Activated CD4-positive, alpha-beta T cell treated with anti-CD3 and anti-CD28 coated beads, Interleukin-10, Interleukin-2, amounts not matched to agents 100 ng/mL and 50 ng/mL, durations not matched to agents 16 hours and 8 hours (primary cell): ENCODE measurements around the gene PPP5C.
"Not testable (repeated sequence)": the region's sequence is repeated elsewhere in the genome, so short reads cannot be mapped to it uniquely, and the experiment has no call there.

ENCODE experiments used
- DNase-seq: peaks from one replicate; pipeline ENCODE4 v3.0.0-alpha.2; 2020

The PPP5C gene

DNA sequence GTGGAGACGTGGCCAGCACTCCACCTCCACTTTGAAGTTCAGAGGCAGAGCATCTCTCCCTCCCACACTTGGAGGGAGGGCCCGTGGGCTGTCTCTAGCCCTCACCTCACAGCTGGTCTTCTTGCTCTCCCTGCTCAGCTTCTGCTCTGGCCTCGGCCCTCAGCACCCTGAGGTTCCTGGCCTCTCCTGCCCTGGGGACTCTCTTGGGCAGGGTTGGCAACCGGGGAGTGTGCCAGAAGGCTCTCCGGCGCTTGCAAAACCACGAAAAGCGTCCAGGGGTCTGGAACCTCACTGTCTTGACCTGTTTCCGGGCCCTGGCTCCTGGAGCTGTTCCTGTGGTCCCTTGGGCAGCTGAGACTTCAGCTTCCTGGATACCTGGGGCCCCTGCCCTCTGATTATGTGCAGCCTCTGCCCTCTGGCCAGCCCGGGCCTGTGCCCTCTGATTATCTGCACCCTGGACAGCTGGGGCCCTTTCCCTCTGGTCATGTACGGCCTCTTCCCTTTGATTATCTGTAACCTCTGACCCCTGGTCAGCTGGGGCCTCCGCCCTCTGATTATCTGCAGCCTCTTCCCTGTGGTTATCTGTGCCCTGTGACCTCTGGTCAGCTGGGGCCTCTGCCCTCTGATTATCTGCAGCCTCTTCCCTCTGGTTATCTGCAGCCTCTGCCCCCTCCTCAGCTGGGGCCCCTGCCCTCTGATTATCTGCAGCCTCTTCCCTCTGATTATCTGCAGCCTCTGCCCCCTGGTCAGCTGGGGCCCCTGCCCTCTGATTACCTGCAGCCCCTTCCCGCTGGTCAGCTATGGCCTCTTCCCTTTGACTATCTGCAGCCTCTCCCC is 64.4 kb downstream of the PPP5C start:
- no peak for DNase-seq

DNA sequence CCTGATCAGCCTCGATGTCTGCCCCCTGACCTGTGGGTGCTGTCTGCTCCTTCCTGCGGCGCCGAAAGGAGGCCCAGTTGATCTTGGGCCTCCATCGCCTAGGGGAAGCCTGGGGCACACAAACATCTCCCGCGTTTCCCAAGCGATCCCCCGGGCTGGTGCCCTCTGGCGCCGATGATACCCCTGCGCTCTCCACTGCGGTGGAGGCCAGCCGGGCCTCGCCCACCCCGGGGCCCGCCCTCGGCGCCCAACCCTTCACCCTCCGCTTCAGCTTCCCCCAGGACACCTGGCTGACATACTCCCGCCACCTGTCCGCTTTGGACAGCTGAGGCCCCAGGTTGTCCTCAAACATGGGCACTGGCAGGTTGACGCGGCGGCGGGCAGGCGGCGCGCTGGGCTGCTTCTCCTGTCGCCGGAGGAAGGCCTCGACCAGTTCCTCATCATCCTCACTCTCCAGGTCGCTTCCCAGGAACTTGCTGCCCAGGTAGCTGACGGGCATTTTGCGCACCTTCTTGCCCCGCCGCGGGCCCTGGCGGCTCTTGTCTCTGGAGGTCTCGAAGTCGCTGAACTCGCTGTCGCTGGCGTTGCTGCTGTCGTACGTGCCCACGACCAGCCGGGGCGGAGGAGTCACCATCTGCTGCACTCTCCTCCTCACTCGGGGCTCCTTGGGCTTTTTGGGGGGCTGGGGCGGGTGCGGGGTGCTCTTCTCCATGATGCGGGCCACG is 65.2 kb downstream of the PPP5C start:
- no peak for DNase-seq

DNA sequence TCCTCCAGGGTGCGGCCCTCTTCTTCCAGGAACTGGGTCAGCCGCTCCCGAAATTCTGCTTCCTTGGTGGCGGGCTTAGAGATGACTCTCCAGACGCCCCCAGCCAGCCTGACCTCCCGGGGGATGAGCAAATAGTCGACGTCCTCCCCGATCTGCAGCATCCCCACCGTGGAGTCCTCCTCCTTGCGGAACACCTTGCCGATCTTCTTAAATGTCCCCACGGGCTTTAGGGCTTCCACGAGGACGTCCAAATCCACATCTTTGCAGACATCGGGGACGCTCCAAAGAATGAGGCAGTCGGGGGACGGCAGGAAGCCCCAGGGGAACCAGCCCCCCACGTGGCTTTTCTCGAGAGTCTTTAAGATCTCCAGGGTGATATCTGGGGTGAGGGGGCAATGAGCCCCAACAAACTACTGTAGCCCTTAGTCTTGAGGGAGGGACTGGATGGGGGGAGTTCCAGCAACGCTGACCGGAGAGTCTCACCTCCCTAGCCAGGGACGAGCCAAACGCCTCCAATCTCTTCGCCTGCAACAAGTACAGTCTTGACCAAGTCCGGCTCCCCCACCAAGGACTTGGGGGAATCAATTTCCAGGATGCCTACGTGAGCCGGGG is 65.9 kb downstream of the PPP5C start:
- DNase-seq: no peak

DNA sequence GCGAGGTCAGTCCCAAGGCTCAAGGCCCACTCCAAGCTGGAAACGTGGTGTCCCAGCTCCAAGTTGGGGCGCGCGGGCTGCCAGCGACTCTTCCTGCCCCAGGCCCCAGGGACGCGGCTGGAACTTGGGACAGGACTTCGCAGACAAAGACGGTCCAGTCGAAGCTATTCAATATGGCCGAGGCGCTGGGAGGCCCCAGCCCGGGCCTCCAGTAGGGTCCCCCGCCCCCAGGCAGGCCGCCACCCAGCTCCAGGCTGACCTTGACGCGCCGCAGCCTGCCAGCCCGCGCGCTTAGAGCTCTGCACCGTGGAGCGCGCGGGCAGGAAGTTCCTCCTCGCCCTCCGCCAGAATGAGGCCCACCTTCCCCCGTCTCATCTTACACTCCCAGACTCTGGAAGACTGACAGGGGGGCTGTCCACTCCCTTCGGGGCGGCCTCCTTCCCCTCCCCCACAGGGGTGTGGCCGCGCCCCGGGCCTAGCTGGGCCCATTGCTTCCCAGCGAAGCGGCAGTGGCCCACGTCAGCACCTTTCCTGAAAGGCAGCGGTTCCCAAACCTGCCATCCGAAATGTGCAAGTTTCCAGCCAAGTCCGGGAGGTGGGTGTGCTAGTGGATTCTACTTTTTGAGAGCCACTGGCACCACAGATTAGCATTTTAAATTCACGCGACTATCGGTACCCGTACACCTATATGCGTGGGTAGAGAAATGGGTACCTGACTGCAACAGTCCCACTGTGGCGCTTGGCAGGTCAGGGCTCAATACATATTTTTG is 66.6 kb downstream of the PPP5C start, which contains the start of gene CCDC8:
Gene CCDC8 (minus strand): TSS at position 303 of the 770 bp plus-strand sequence. CDS start 754 bp downstream, outside the sequence.
- no peak for DNase-seq

DNA sequence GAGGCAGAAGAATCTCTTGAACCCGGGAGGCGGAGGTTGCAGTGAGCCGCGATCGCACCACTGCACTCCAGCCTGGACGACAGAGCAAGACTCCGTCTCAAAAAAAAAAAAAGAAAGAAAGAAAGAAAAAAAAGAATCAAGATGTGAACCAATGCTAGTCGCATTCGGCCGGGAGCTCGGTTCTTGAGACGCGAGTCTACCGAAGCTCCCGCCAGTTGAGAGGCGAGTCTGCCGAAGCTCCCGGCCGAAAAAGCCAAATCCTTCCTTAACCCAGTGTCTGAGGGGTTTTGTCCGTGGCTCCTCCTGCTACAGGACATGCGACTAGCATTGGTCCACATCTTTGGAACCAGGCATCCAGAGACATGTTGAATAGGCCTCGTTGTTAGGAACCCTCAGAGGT is 68.0 kb downstream of the PPP5C start:
- not testable (repeated sequence) for DNase-seq

DNA sequence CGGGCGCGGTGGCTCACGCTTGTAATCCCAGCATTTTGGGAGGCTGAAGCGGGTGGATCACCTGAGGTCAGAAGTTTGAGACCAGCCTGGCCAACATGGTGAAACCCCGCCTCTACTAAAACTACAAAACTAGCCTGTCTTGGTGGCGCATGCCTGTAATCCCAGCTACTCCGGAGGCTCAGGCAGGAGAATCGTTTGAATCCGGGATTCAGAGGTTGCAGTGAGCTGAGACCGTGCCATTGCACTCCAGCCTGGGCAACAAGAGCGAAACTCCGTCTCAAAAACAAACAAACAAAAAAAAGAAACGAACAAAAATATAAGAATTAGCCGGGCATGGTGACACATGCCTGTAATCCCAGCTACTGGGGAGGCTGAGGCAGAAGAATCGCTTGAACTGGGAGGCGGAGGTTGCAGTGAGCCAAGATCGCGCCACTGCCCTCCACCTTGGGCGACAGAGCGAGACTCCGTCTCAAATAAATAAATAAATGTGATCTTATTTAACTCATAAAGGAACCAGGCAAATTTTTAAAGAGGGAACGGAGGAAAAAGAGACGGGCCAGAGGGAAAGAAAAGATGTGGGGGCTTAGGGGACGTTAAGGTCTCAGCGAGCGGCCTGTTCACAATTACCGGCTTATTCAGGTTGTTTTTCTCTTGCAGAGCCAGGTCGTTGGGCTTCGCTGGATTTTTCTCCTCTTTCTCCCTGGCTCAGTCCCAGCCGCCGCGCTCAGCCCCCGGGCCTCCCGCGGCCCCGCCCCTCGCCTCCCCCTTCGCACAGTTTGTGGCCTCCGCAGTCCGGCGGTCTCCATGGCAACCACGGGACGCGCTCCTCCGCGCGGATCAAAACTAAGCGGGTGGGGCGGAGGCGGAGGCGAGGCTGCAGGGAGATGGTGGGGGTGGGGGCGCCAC is 69.2 kb downstream of the PPP5C start:
- DNase-seq: peak; percentile 20

DNA sequence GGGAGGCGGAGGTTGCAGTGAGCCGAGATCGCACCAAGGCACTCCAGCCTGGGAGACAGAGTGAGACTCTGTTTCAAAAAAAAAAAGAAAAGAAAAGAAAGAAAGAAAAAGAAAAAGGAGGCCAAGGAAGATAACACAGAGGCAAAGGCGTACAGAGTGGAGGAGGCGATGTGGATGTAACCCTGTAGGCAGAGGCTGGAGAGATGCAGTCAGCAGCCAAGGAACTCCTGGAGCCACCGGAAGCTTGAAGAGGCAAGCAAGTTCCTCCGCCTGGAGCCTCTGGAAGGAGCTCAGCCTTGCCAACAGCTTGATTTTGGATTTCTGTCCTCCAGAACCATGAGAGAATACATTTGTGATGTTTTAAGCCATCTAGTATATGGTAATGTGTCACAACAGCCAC is 73.2 kb downstream of the PPP5C start:
- DNase-seq: no peak

DNA sequence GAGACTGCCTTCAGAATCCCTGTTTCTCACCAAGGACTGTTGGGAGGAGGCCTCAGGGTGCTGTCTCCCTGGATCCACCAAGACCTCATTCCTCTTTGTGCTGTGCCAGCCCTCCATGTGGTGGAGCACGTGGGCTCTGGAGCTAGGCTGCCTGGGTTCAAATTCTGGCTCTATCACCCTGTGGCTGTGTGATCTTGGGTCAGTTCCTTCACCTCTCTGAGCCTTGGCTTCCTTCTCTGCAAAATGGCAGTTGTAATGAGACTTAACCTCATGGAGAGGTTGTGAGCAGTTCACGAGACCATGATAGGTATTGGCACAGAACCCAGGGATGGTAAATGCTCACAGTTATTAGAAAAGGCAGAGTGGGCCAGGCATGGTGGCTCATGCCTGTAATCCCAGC is 75.5 kb downstream of the PPP5C start:
- no peak for DNase-seq

DNA sequence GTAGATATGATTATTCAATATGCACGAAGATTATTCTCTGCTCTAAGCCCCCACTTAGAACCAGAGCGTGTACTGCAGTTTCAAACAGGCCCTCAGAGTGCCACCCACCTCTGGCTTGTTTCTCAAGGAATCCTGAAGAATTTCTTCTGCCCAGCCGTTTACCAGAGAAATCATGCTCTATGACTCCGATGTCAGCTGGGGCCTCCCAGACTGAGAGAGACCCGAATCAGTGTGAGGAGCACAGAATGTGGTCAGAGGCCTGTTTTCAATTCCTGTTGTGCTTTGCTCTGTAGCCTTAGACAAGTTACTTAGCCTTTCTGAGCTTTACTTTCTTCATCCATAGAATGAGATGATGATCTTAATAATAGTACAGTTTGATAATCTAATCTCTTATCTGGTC is 76.3 kb downstream of the PPP5C start:
- DNase-seq: no peak

DNA sequence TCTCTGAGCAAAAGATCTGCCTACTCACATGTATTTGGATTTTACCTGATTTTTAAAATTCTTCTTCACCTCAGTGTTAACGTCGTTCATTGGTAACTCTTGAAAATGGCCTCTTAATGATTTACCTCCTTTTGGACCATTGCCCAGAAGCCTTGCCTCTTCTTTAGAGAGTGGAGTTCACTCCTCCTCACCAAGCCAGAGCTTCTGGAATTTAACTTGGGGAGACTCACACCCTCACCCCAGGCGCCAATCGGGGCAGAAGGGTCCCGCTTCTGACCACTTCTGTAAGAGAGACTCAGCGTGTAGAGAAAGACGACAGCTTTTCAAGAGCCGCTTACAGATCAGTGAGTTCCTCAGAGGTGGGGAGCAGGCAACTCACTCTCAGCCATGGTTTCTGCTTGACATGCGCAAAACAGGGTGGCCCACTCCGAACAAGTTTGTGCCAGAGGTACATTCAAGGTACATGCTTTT is 79.2 kb downstream of the PPP5C start:
- DNase-seq: no peak

DNA sequence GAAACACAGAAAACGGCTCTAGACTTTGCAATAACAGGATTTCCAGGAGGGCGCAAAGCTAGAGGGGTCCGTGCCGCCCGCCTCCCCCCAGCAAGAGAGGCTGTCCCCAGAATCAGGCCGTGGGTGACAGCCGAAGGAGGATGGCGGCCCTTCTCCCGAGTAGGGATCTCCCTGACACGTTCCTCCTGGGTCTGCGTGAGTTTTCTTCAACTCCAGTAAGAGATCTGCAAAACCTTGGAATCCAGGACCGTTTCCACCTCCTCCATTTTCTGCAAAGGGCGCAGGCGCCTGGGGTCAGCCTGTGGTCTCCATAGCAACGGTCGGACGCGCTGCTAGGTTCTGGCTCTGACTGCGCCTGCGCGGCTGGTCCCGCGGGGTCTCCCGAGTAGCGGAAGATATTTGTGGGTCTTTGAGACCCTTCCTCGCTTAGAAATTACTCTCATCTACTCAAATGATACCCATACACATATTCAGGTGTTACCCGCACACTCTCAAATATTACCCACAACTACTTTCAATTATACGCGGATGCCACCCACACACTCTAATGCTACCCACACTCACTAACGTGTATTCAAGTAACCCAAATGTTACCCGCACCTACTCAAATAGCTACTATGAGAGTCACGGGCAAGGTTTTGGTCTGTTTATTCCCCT is 79.7 kb downstream of the PPP5C start:
- DNase-seq: peak; percentile 55

DNA sequence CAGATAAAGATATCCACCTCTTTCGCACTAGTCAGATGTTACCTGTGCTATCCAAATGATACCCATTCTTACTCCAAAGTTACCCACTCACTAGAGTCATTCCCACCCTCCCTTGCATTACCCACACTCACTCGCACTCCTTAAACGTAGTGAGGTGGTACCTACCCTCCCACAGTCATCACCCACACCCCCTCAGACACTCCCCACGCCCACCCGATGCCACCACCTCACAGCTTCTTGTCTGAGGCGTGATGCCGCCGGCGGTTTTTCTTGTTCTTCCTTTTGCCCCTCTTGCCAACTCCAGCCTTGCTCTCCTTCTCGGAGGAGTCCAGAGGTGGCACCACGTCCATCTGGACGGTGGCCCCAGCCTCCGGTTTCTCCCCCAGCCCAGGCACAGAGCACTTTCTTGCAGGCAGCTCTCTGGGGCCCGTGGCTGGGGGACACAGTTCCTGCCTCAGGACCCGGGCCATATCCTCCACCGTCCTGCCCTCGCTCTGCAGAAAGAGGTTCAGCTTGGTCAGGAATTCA is 80.7 kb downstream of the PPP5C start:
- no peak for DNase-seq

DNA sequence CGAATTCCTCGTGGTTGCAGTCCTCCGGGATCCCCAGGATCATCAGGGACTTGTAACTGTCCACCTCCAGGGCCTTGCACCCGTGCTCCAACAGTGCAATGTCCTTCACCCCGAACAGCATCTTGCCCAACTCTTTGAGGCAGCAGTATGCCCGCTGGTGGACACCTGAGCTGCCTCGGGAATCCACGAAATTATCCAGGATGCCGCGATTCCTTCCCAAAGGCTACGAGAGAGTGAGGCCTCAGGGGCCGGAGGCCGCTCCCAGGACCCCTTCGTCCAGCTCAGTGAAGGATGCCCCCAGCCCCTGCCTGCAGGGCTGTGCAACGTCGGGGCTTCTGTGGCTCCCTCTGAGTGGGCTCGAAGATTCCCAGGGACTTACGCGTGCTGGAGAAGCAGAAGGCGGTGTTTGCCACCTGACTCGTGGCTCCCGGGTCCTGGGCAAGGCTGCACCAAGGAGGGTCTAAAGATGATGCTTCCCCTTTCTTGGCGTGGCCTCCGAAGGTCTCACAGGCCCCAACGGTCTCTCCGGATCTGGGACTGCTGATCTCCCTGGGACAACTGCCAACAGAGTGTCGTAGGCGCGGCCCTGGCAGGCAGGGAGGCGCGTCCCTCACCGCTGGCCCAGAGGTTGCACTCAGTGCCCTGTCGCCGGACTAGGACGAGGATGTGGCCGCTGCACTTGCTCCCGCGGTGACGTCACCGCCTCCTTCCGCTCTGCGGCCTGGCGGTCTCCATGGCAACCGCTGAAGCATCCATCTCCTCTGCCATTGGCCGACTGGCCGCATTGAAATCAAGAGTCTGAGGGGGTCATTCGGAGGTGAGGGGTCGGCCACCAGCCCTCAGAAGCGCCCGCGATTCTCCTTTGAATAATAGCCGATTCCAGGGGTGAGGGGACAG is 81.6 kb downstream of the PPP5C start, which contains the start of gene PNMA8C:
Gene PNMA8C (minus strand): TSS at position 698 of the 897 bp plus-strand sequence. CDS start 577 bp downstream, at position 121.
- peak; percentile 72 for DNase-seq

DNA sequence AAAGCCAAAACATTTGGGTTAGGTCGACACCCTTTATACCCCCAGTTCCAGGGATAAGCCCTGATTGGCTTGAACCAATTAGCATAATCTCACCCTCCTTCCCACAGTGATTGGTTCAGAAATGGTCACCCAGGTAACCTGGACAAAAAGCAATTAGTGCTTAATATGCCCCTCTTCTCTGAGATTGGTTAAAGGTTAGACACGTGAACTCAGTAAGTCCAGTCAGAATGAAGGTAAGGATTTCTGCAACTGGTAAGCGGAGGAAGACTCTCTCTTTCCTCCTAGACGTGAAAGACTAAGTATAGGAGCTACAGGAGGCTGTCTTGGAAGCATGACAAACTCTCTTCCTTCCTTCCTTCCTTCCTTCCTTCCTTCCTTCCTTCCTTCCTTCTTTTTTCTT is 83.1 kb downstream of the PPP5C start:
- DNase-seq: no peak

DNA sequence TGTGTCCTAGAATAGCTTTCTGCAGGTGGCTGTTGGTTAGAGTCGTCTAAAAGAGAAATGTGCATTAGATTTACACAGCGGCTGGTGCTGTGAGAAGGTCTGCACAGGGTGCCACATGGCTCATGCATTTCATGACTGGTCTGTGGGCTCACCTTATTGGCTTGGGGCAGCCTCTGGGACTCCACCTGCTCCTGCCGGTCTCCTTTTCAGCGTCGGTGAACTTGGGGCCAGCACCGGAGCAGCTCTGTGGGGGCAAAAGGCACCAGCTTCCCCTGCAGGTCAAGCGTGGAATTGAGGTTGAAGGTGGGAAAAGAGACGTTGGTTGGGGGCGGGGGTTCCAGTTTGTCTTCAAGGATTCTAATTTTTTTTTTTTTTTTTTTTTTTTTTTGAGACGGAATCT is 84.9 kb downstream of the PPP5C start:
- DNase-seq: no peak

DNA sequence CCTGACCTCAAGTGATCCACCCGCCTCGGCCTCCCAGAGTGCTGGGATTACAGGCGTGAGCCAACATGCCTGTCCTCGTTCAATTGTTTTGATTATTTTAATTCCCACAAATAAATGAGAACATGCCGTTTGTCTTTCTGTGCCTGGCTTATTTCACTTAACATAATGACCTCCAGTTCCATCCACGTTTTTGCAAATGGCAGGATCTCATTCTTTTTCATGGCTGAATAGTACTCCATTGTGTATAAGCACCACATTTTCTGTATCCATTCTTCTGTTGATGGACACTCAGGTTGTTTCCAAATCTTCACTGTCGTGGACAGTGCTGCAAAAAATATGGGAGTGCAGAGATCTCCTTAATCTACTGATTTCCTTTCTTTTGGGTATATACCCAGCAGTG is 86.6 kb downstream of the PPP5C start:
- DNase-seq: not testable (repeated sequence)

DNA sequence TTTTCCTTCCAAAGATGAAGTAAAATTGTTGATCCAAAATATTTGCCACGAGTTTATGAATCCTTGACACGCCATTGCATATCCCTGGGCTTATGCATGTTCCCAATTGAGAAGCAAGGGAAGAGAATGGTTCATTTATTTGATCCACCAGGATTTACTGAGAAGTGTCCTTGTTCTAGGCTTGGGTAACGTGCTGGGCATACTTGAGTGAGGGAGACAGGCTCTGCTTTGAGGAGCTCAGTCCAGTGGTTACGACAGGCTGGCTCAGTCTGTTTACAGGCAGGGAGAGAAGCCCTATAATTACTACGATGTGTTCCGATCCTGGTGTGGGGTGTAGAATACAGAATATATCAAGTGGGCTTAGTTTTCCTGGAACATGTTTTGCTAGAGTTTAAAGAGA is 88.1 kb downstream of the PPP5C start:
- DNase-seq: no peak

DNA sequence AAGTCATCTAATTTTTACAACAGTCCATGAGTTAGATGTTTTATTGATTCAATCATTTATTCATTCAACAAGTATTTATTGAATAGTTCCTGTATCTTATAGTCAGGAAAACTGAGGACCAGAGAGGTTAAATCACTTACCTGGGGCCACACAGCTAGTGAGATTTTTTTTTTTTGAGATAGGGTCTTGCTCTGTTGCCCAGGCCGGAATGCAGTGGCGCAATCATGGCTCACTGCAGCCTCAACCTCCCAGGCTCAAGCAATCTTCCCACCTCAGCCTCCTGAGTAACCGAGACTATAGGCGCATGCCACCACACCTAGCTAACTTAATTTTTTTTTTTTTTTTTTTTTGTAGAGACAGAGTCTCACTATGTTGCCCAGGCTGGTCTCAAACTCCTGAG is 88.8 kb downstream of the PPP5C start:
- not testable (repeated sequence) for DNase-seq
